ENCODE results near the gene FAM83C. TPM values are rescaled to one million over a fixed set of nuclear protein-coding genes. Genes with fewer than 3 reads are reported as not detected.

The FAM83C gene
- total and polyA plus RNA-seq, 2 donors (not counting 1 experiment from before 2014, with no cell fraction given), result not detected

GRCh38 chr20:35281506-35282101, 10.6 kb downstream of the FAM83C start:
- peaks cover 3 to 31% of the 10 kb centered on the region in 2 experiments for H3K36me3 ChIP-seq (replicated peaks in 1 of 2; ENCODE audit: control extremely low read depth in 1 of 2, control insufficient read depth in 1 of 2, extremely low read depth in 1 of 2, insufficient read depth in 2 of 2, low read length in 1 of 2)
- H3K79me2 ChIP-seq (ENCODE audit: control insufficient read depth, insufficient read depth, low read length), result peaks cover 35% of the 10 kb centered on the region
- Mint-ChIP-seq H3K27ac (no peak overlapping the region), H3K27me3 (no peaks in the 10 kb centered on the region), H3K9me3 (ENCODE audit: insufficient read depth) (no peaks in the 10 kb centered on the region), H3K4me1 (peaks cover 42% of the 10 kb centered on the region), H3K4me3 (no peak overlapping the region)
- H3K4me2 ChIP-seq (replicated peaks; ENCODE audit: low read depth, low read length, poor library complexity, severe bottlenecking), result no peak overlapping the region
- ATAC-seq (ENCODE audit: low read depth) (no peak), DNase-seq (no peak)
- 100% methylated on average over 2 of the region's 10 CpGs for WGBS (ENCODE audit: insufficient coverage)
- intact Hi-C loops (cut with micrococcal nuclease), result loop anchor here (5.0 kb wide), 3 partner anchors 134 to 671 kb away; partner anchors contain the start of genes EDEM2, ERGIC3 and SCAND1
- TF ChIP-seq EZH2 (IDR thresholded peaks at IDR 0.05; ENCODE audit: borderline replicate concordance, insufficient read depth, low read depth, low read length, poor library complexity, severe bottlenecking), result no peak
- H3K27me3 ChIP-seq (replicated peaks in 1 of 4; ENCODE audit: control extremely low read depth in 1 of 4, control insufficient read depth in 3 of 4, insufficient read depth in 4 of 4, low read length in 3 of 4), result no peaks in the 10 kb centered on the region
- H3K4me1 ChIP-seq (ENCODE audit: control insufficient read depth in 2 of 2, insufficient read depth in 2 of 2, low read length in 2 of 2), result peaks cover 19 to 30% of the 10 kb centered on the region in 2 donors
- no peak overlapping the region for H3K4me3 ChIP-seq (ENCODE audit: control extremely low read depth in 1 of 5, extremely low read depth in 1 of 5, insufficient read depth in 1 of 5, low read depth in 2 of 5, low read length in 4 of 5)
- H3K9ac ChIP-seq (ENCODE audit: low read length), result no peak overlapping the region
- H3K9me3 ChIP-seq (ENCODE audit: control extremely low read depth in 1 of 3, control insufficient read depth in 2 of 3, insufficient read depth in 1 of 3, low read length in 2 of 3), result no peaks in the 10 kb centered on the region
- H2AFZ ChIP-seq (ENCODE audit: insufficient read depth, low read depth, low read length, poor library complexity, severe bottlenecking), result no peak overlapping the region
- ChIA-PET CTCF (interaction anchor here (0.7 kb wide), 1 partner anchor 1152 kb away, joined by 3 read pairs; no protein-coding TSS in a partner anchor), POLR2A (no interaction called here)
- peaks cover 14% of the 10 kb centered on the region for H4K20me1 ChIP-seq (ENCODE audit: control insufficient read depth, insufficient read depth, low read length, poor library complexity, severe bottlenecking)
- H3K27ac ChIP-seq (ENCODE audit: low read length in 2 of 2), result no peak overlapping the region

GRCh38 chr20:35280523-35280922, 11.7 kb downstream of the FAM83C start:
- ChIA-PET POLR2A (no interaction called here), CTCF (interaction anchor here (1.0 kb wide), 1 partner anchor 11 kb away, joined by 4 read pairs; no protein-coding TSS in a partner anchor)
- Histone ChIP-seq H4K20me1 (ENCODE audit: control insufficient read depth, insufficient read depth, low read length, poor library complexity, severe bottlenecking) (peaks cover 14% of the 10 kb centered on the region), H2AFZ (ENCODE audit: insufficient read depth, low read depth, low read length, poor library complexity, severe bottlenecking) (no peak overlapping the region), H3K9me3 (ENCODE audit: control extremely low read depth in 1 of 3, control insufficient read depth in 2 of 3, insufficient read depth in 1 of 3, low read length in 2 of 3) (no peaks in the 10 kb centered on the region), H3K4me1 (ENCODE audit: control insufficient read depth in 2 of 2, insufficient read depth in 2 of 2, low read length in 2 of 2) (peaks cover 27 to 39% of the 10 kb centered on the region in 2 donors), H3K79me2 (ENCODE audit: control insufficient read depth, insufficient read depth, low read length) (peaks cover 46% of the 10 kb centered on the region), H3K27ac (ENCODE audit: low read length in 2 of 2) (peak overlapping the region in 1 of 2 donors; percentile 8), H3K36me3 (replicated peaks in 1 of 2; ENCODE audit: control extremely low read depth in 1 of 2, control insufficient read depth in 1 of 2, extremely low read depth in 1 of 2, insufficient read depth in 2 of 2, low read length in 1 of 2) (peaks cover 3 to 33% of the 10 kb centered on the region in 2 experiments), H3K27me3 (replicated peaks in 1 of 4; ENCODE audit: control extremely low read depth in 1 of 4, control insufficient read depth in 3 of 4, insufficient read depth in 4 of 4, low read length in 3 of 4) (no peaks in the 10 kb centered on the region), H3K4me2 (replicated peaks; ENCODE audit: low read depth, low read length, poor library complexity, severe bottlenecking) (no peak overlapping the region), H3K9ac (ENCODE audit: low read length) (no peak overlapping the region), H3K4me3 (ENCODE audit: control extremely low read depth in 1 of 5, extremely low read depth in 1 of 5, insufficient read depth in 1 of 5, low read depth in 2 of 5, low read length in 4 of 5) (no peak overlapping the region)
- peaks cover 36% of the 10 kb centered on the region for H3K4me1 Mint-ChIP-seq
- TF ChIP-seq EZH2 (IDR thresholded peaks at IDR 0.05; ENCODE audit: borderline replicate concordance, insufficient read depth, low read depth, low read length, poor library complexity, severe bottlenecking) (no peak), CTCF (IDR thresholded peaks at IDR 0.05) (no peak)
- H3K9me3 Mint-ChIP-seq (ENCODE audit: insufficient read depth), result no peaks in the 10 kb centered on the region
- peak overlapping the region; percentile 26 for H3K27ac Mint-ChIP-seq
- no peak overlapping the region for H3K4me3 Mint-ChIP-seq
- DNase-seq (no peak), ATAC-seq (ENCODE audit: low read depth) (no peak)
- intact Hi-C loops (cut with micrococcal nuclease), result loop anchor here (5.0 kb wide), 3 partner anchors 133 to 672 kb away; partner anchors contain the start of genes EDEM2, ERGIC3 and SCAND1
- no peaks in the 10 kb centered on the region for H3K27me3 Mint-ChIP-seq
- WGBS (ENCODE audit: insufficient coverage), result 95% methylated on average over 6 of the region's 6 CpGs
